ENCODE results near the gene CHCHD6.

CHCHD6 gene

GRCh38 chr3:126926684-126927400 is 222.8 kb downstream of the CHCHD6 start:
- no peak for DNase-seq

DNA sequence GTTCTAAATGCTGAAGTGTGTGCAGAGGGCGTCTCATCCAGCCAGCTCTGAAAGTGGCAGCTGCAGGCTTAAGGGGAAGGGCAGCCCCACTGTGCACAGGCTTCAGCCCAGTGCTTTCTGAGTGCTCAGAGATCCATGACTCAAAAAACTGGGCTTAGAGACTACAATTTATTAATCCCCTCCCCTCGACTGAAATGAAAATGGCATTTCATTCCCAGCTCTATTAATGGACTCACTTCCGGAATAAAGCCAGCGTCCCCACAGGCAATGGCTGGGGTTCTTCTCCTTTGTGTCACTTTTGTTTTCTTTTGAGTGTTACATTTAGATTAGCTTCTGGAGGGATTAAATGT is 223.3 kb downstream of the CHCHD6 start:
- DNase-seq, result no peak

GRCh38 chr3:126927846-126928245 is 223.8 kb downstream of the CHCHD6 start:
- no peak for DNase-seq

DNA sequence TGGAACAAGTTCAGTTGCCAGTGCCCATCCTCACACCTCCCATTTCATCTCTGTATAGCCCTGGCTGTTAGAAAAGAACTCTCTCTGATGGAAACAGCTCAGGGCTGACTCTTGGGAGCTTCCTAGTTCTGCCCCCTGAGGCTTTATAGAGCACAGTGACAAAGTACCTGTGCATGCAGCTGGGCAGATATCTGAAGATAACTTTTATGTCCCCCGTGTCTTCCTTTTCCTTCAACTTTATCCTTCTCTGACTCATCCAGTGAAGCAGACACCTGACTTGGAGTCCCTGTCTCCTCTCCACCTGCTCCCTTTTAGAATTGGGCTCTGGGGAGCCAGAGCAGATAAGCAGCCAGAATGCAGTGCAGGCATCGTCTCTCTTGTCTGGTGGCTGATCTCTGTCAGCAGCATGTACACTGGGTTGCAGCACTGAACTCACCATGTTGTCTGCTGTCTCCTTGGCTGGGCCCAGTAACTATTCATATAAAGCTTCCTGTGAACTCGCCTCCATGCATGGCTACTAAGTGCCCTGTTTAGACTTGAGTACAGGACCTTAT is 225.0 kb downstream of the CHCHD6 start:
- DNase-seq, result no peak

- no peak for DNase-seq
Measured at GRCh38 chr3:126930936-126931600, 227.0 kb downstream of the CHCHD6 start.

DNA sequence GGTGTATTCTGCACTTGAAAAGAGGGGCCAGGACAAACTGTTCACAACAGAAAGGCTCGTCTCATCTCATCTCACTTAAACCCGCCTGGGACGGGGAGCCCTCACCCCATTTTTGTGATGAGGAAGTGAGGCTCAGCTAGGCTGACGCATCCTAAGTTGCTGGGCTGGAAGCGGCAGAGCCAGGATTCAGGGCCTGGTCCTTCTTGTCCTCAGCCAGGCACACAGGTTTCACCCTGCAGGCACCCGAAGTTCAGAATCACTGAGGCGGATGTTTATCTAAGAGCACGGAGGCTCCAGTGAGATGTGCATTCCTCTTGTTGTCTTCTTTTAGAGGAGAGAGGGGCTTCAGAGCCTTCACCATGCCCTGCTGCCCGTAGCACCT is 227.8 kb downstream of the CHCHD6 start:
- no peak for DNase-seq

DNA sequence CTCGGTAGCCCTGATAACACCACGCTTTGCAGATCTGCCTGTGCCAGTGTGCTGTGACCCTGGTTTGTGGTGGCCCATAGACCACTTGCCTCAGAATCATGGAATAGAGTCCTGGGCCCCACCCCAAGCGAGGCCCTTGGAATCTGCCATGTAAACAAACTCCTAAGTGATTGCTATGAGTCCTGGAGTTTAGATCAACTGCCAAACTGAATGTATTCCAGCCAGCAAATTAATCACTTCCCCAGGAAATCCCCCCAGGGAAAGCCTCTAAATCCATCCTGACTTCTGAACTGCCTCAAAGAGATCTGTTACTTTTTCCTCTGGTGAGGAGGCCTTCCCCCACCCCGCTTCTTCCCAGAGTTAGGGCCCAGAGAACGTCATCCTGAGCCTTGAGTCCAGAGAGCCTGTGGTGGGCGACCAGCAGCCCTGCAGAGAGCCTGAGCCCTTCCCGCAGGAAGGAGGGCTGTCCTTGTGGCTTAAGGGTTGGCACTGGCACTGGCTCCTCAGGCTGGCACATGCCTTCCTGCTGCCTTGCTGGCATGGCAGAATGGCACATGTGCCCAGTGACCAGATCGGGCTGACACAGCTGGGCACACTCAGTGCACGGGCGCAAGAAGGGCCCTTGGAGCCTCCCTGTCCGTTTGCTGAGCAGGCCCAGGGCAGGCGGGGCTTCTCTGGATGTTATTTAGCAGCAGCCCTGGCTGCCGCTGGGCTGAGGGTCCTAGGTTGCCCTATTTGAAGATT is 228.3 kb downstream of the CHCHD6 start:
- no peak for DNase-seq

- no peak for DNase-seq
Measured at GRCh38 chr3:126934031-126934531, 230.0 kb downstream of the CHCHD6 start.

- no peak for DNase-seq
Measured at GRCh38 chr3:126934991-126935390, 231.0 kb downstream of the CHCHD6 start.

GRCh38 chr3:126935756-126936509 is 231.9 kb downstream of the CHCHD6 start:
- DNase-seq, result no peak

- no peak for DNase-seq
Measured at GRCh38 chr3:126936853-126937425, 232.9 kb downstream of the CHCHD6 start.

- DNase-seq, result no peak
Measured at GRCh38 chr3:126937533-126937932, 233.5 kb downstream of the CHCHD6 start.

GRCh38 chr3:126937973-126938372 is 233.9 kb downstream of the CHCHD6 start:
- DNase-seq, result no peak

DNA sequence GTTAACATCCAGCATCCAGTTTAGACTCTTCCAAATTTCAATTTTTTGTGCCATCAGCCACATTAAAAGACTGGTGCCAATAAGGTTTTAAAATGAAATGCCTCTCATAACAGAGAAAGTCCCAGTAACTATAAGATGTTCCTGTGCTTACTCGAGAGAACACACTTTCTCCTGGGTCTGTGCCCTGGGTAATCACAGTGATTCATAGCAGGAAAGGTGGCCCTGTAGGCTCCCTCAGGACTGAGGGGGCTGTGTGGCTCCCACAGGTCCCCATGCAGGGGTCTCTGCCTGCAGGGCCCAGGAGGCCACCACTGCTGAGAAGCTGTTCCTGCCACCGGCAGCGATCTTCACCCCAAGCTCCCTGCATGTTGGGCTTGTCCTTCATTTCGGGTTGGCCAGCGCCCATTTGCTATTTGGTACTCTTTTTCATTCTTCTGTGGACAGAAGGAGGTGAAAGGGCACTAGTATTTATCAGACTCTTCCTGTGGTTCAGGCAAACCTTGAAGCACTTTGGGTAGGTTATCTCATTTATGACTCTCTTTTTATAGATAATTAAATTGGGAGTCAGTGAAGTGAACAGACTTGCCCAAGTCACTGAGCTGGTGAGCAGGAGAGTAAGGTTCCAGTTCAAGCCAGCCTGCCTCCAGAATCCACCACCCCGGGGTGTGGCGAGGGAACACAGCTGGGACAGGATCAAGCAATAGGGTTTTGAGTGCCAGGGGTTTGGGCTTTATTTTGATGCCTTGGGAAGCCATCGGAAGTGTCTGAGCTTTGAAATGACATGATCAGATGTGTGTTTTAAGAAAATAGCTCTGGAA is 234.7 kb downstream of the CHCHD6 start:
- DNase-seq, result no peak

GRCh38 chr3:126939338-126939718 is 235.3 kb downstream of the CHCHD6 start:
- no peak for DNase-seq

DNA sequence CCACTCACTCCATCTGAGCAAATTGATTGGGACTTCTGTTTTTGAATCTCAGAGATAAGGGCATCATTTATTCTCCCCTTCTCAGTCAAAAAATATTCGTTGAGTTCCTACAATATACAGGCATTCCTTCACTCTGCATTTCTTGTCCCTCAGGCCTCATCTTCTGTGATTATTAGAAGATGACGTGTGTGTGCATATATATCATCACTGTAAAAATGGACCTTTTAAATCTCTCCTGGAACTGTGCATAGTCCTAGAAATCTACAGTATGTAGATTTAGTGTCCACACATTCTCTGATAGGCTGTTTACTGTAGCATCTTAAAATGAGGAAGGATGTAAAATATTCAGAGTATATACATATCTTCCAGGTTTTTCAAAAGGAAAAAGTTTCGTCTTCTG is 235.7 kb downstream of the CHCHD6 start:
- DNase-seq, result no peak

GRCh38 chr3:126941721-126942270 is 237.8 kb downstream of the CHCHD6 start:
- DNase-seq, result no peak

DNA sequence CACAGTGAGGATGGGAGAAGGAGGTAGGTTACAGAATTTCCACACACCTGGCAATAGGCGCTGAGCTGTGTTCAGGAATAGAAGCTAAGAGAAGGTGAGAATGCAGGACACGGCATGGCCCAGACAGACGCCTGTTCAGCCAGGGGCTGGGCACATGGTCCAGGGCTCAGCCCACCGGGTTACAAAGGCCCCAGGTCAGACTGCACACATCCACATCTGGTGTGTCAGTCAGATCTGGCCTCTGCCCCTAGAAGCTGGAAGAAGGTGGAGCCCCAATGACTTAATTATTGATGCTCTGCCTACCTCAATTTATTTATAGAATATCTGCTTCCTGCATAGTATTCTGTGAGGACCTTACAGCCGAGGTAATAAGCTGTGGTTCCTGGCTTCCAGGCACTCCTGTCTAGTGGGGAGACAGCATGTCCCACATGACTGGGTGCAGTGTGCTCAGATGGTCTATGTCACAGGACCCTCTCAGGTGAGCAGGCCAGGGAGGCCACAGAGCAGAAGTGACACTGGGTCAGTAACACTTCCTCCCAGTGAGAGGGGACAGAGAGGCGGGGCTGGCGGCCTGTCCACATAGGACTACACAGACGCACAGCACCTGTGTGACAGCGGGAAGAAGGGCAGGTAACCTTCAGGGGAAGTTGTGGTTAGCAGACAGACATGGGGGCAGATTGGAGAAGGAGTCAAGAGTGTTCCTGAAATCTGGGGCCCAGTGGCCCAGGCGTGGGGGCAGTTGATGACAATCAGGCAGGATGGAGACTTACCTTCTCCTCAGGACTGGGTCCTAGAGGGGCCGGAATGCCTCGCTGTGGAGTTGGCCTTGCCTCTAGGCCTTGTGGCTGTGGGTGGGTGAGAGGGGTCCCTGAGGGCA is 240.3 kb downstream of the CHCHD6 start:
- DNase-seq, result no peak

DNA sequence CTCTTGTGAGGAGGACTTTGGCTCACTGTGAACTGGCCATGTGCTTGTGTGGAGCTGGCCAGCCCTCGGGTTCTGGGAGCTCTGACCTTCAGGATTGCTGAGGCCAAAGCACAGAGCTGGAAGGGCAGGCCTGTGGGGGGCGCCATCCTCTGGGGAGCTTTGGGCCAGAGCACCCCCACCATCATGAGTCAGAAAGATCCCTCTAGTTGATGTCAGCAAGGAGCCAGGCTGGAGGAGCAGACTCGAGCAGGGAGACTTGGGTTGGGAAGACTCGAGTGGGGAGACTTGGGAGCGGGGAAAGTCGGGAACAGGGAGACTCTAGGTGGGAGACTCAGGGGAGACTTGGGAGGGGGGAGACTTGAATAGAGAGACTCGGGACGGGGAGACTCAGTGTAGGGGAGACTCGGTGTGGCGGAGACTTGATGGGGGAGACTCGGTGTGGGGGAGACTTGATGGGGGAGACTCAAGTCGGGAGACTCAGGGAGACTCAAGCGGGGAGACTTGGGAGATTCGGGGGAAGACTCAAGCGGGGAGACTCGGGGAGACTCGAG is 241.2 kb downstream of the CHCHD6 start:
- DNase-seq, result no peak

- no peak for DNase-seq
Measured at GRCh38 chr3:126945891-126946290, 241.9 kb downstream of the CHCHD6 start.
